Adipocyte (in vitro differentiated cells): ENCODE data around the gene CFAP100.

Source experiments
- DNase-seq: peaks from one replicate; pipeline ENCODE4 v3.0.0-alpha.2; 2015; ENCODE audit warnings: low read depth
- H3K27me3 ChIP-seq: replicated peaks from 2 replicates; pipeline ENCODE4 v1.7.0; 2013; ENCODE audit warnings: mild to moderate bottlenecking, low read length, moderate library complexity; ENCODE audit not compliant: control insufficient read depth, insufficient read depth
- H3K36me3 ChIP-seq: 2 replicates; pipeline ENCODE4 v1.7.0; 2013; ENCODE audit warnings: low read length, mild to moderate bottlenecking, moderate library complexity; ENCODE audit not compliant: control insufficient read depth, insufficient read depth, severe bottlenecking
- H3K4me1 ChIP-seq: 2 replicates; pipeline ENCODE4 v1.7.0; 2013; ENCODE audit warnings: mild to moderate bottlenecking, low read length, moderate library complexity; ENCODE audit not compliant: control insufficient read depth, insufficient read depth
- H3K4me3 ChIP-seq: 2 replicates; pipeline ENCODE4 v1.7.0; 2013; ENCODE audit warnings: mild to moderate bottlenecking, low read length, moderate library complexity
- H3K9ac ChIP-seq: 2 replicates; pipeline ENCODE4 v1.7.0; 2013; ENCODE audit warnings: mild to moderate bottlenecking, low read length, moderate library complexity
- H3K9me3 ChIP-seq: 2 replicates; pipeline ENCODE4 v1.7.0; 2013; ENCODE audit warnings: mild to moderate bottlenecking, low read length, moderate library complexity; ENCODE audit not compliant: control insufficient read depth

CFAP100 gene

DNA sequence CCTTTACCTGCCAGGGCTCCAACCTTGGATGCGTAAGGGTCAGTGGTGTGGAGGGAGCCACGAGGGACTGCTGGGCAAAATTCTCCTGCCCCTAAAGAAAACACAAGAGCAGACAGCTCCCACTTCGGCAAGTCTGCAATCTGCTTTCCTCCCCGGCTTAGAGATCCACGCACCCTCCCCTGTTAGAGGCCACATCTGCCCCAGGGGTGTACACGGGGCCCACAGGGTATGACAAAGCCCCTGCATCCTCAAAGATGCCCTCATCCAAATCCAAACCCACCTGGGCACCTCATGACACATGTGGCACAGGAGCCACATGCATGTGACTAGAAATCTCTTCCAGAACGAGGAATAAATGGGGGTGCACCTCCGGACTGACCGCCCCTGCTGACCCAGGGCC, 55.5 kb downstream of the CFAP100 start:
- Histone ChIP-seq H3K27me3 (no peaks in the 10 kb centered on the region), H3K4me1 (peaks cover 5% of the 10 kb centered on the region), H3K9me3 (no peaks in the 10 kb centered on the region), H3K4me3 (no peak overlapping the region), H3K9ac (no peak overlapping the region), H3K36me3 (peaks cover 67% of the 10 kb centered on the region)
- DNase-seq, result no peak

DNA sequence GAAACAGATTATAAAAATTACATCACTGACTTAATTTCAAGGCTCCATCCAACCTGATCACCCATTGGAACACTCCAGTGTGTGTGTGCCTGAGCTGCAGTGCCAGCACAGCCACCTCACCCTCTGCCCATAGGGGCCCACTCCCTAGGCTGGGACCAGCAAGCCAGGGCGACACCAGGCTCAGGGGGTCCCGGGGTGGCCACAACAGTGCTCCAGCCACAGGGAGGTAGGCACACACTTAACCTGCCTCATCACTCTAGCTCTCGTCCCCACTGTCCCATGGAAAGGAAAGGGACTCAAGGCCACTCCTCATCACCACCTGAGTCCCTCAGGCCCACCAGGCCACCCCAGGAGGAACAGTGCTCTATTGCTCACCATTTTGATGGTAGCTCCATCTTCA, 56.0 kb downstream of the CFAP100 start:
- peaks cover 71% of the 10 kb centered on the region for H3K36me3 ChIP-seq
- no peak overlapping the region for H3K9ac ChIP-seq
- DNase-seq, result no peak
- H3K27me3 ChIP-seq, result no peaks in the 10 kb centered on the region
- H3K4me3 ChIP-seq, result no peak overlapping the region
- no peaks in the 10 kb centered on the region for H3K9me3 ChIP-seq
- H3K4me1 ChIP-seq, result peaks cover 8% of the 10 kb centered on the region

DNA sequence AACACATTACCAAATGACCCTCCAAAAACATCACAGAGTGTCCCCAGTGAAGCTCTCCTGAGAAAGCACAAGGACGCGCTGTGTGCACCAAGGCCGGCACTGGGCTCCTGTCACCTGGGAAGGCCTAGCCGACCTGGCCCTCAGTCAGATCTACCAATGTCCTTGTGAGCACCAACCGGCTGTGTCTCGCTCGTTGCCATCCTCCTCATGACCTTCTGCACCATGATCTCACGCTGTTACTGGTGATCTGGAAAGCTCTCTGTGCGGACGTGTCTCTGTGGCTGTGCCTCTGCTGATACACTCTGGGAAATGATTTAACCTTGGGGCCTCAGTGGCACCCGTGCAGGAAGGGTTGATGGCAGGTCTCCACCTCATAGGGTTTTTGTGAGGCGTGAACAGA, 56.8 kb downstream of the CFAP100 start:
- Histone ChIP-seq H3K4me3 (no peak overlapping the region), H3K27me3 (no peaks in the 10 kb centered on the region), H3K36me3 (peaks cover 74% of the 10 kb centered on the region), H3K4me1 (peaks cover 9% of the 10 kb centered on the region), H3K9ac (no peak overlapping the region), H3K9me3 (no peaks in the 10 kb centered on the region)
- no peak for DNase-seq

DNA sequence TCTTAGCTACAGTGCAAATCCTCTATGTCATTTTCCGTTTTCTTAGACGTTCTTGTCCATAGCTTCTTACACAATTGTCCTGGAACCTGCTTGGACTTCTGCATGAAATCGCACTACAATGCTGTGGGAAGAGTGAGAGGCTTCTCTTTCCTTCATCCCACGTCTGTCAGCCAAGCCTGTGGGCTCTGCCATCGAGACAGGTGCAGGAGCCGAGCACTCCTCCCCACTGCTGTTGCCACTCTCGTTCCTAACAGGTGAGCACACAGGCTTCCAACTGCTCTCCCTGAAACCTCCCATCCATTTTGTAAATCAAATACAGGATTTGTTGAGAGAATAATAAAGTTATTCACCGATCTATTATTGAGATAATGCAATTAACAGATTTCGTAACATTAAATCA, 57.5 kb downstream of the CFAP100 start:
- H3K27me3 ChIP-seq, result no peaks in the 10 kb centered on the region
- no peaks in the 10 kb centered on the region for H3K9me3 ChIP-seq
- H3K4me1 ChIP-seq, result peaks cover 11% of the 10 kb centered on the region
- peaks cover 81% of the 10 kb centered on the region for H3K36me3 ChIP-seq
- no peak overlapping the region for H3K9ac ChIP-seq
- no peak for DNase-seq
- no peak overlapping the region for H3K4me3 ChIP-seq

DNA sequence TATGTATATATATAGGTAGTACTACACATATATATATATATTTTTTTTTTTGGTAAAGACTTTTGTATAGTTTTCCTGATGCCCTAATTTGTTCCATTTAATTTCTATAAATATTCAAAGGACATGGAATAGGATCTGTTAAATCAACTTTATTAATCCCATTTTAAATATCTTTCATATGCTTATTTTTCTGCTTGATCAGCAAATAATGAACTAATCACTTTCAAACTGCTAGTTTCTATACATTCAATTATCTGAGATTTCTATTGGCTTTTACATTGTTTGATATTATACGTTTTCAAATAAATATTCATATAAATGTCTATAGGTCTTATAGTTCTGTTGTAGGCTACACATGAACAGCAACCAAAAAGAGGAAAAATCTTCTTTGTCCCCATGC, 59.3 kb downstream of the CFAP100 start:
- DNase-seq, result no peak
- Histone ChIP-seq H3K9ac (no peak overlapping the region), H3K27me3 (no peaks in the 10 kb centered on the region), H3K4me3 (no peak overlapping the region), H3K36me3 (peaks cover 81% of the 10 kb centered on the region), H3K4me1 (peaks cover 11% of the 10 kb centered on the region), H3K9me3 (no peaks in the 10 kb centered on the region)

DNA sequence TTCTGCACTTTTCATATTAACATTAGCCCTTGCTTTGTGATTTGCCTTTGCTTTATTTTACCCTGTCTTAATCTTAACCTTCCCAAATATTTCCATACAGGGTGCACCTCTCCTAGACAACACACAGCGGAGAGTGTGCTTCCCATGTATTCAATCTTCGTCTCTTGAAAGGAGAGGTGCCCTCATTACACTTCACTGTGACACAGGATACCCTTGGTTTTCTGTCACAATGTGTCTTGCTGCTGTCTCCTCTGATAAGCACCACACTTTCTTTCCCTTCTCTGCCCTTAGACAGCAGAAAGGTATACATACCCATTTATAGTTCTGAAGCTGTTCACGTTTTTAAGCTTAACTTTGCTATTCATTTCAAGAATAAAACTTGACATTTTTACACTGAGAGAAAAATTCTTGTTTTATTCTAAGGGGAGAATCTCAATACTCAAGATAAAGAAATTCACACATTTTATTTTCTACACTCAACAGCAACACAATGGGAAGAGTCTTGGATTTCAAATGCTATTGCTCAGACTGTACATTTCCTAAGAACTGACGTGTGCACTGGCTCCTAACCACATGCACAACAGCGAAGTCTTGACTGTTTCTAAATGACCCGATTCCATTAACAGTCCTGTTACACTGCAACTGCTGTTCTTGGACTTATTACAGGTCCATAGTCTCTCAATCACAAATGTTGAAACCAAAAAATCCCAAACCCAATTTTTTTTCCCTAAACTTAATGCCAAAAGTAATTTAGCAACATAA, 59.9 kb downstream of the CFAP100 start:
- no peaks in the 10 kb centered on the region for H3K27me3 ChIP-seq
- H3K9me3 ChIP-seq, result no peaks in the 10 kb centered on the region
- peaks cover 11% of the 10 kb centered on the region for H3K4me1 ChIP-seq
- H3K36me3 ChIP-seq, result peaks cover 81% of the 10 kb centered on the region
- H3K4me3 ChIP-seq, result no peak overlapping the region
- H3K9ac ChIP-seq, result no peak overlapping the region
- no peak for DNase-seq

DNA sequence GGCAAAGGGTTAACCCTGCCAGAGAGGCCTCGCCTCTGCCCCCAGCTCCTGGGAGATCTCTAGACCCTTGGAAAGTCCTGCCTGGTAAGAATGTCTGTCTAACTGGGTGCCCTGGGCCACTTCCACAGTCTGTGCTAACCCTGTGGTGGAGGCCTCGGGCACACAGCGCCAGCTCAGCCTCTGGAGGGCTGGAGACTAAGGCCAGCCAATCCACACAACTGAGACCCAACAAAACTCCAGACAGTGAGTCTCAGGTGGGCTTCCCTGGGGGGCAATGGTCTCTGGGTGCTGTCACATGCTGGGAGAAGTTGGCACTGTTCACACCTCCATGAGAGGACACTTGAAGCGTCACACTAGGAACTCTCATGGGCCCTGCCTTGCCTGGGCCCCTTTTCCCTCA, 61.5 kb downstream of the CFAP100 start:
- no peak overlapping the region for H3K4me3 ChIP-seq
- DNase-seq, result no peak
- H3K9ac ChIP-seq, result no peak overlapping the region
- H3K4me1 ChIP-seq, result peaks cover 11% of the 10 kb centered on the region
- H3K27me3 ChIP-seq, result no peaks in the 10 kb centered on the region
- peaks cover 84% of the 10 kb centered on the region for H3K36me3 ChIP-seq
- H3K9me3 ChIP-seq, result no peaks in the 10 kb centered on the region

DNA sequence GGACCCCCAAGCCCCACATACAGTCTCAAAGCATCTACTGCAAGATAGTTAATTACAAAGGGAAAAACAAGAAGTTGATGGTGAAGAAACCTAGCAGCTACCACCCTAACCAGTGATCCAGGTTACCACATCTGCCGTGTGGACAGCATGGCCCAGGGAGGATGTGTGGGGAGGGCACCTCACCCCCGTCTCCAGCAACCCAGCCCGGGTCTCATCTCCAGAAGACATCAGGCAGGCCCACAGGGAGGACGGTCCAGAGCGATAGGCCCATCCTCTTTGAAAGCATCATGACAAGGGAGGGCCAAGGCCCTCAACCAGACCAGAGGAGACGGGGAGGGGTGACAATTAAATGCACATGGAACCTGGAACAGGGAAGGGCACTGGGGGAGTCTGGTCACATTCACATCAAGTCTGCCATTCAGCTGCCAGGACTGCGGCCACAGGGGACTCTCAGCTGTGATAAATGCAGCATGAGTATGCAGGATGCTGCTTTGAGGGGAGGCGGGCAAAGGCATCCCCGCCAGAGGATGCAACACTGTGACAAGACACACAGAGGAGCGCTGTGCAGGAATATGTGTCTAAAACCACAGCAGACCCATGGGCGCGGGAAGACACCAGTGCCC, 62.2 kb downstream of the CFAP100 start:
- Histone ChIP-seq H3K27me3 (no peaks in the 10 kb centered on the region), H3K36me3 (peaks cover 84% of the 10 kb centered on the region), H3K4me3 (no peak overlapping the region), H3K4me1 (peaks cover 11% of the 10 kb centered on the region), H3K9ac (no peak overlapping the region), H3K9me3 (no peaks in the 10 kb centered on the region)
- DNase-seq, result no peak

DNA sequence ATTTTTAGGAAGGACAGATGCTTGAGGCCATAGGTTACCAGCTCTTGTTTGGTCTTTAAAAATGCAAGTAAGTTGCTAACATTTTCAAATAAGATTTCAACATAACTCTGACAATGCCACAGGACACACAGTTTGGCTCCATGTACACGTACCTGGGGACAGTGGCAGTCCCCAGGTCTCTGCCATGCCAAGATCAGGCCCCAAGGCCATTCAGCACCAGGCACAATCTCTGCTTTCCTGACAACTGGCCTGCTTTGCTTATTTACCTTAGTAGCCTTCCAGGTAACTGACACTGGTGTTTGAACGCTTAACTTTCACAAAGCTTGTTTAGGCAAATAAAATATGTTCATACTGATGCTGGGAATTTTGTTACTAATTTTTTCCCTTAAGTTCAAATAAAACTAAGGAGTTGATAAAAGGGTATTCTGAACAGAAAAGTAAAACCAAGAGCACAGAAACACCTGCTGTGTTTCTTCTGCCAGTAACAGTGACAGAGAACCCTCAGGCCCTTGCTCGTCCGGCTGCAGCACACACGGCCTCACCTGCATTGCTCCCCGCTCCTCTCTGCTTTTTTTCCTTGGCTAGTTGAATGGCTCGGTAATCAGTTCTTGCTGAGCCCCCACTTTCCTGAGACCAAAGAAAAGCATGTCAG, 64.5 kb downstream of the CFAP100 start:
- H3K9ac ChIP-seq, result no peak overlapping the region
- DNase-seq, result no peak
- peaks cover 11% of the 10 kb centered on the region for H3K4me1 ChIP-seq
- no peaks in the 10 kb centered on the region for H3K27me3 ChIP-seq
- H3K36me3 ChIP-seq, result peaks cover 88% of the 10 kb centered on the region
- H3K9me3 ChIP-seq, result no peaks in the 10 kb centered on the region
- no peak overlapping the region for H3K4me3 ChIP-seq

DNA sequence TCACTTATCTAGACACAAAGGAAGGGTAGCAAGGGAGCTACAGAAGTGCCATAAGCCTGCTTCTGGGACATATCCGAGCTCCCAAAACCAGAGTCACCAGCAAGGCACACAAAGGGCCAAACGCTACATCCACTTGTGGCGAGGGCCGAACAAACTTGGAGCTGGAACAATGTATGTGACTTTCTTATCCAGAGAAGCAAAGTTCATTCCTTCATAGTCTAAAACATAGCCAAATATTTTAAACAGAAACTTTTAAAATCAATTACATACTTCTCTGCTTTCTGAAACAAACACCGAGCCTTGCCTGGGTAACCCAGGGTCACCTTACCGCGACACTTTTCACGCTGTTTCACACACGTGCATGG, 65.0 kb downstream of the CFAP100 start:
- peaks cover 7% of the 10 kb centered on the region for H3K4me1 ChIP-seq
- peaks cover 89% of the 10 kb centered on the region for H3K36me3 ChIP-seq
- no peak overlapping the region for H3K9ac ChIP-seq
- H3K27me3 ChIP-seq, result no peaks in the 10 kb centered on the region
- no peaks in the 10 kb centered on the region for H3K9me3 ChIP-seq
- DNase-seq, result no peak
- H3K4me3 ChIP-seq, result no peak overlapping the region

DNA sequence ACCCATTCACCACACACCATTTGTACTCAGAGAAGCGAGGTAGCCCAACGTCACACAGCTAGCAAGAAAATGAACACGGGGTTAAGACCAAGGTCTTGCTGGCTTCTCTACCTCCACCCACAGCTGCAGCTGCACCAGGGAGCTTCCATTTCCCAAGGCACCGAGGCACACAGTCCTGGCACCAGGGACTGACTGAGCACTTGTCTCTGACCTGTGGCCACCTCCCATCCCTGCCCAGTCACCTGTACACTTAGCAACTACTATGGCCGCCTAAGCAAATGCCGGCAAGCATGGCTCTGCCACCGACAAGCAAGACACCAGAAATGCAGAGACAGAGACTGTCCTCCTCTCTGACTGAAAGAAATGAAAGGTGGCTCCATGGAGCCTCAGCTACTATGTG, 65.7 kb downstream of the CFAP100 start:
- H3K36me3 ChIP-seq, result peaks cover 91% of the 10 kb centered on the region
- H3K9ac ChIP-seq, result no peak overlapping the region
- H3K27me3 ChIP-seq, result no peaks in the 10 kb centered on the region
- DNase-seq, result no peak
- no peaks in the 10 kb centered on the region for H3K9me3 ChIP-seq
- peaks cover 4% of the 10 kb centered on the region for H3K4me1 ChIP-seq
- H3K4me3 ChIP-seq, result no peak overlapping the region
